K562 (cell line): ENCODE measurements around the gene PDIA2. TPM values are rescaled to one million over a fixed set of nuclear protein-coding genes. Genes with fewer than 3 reads are reported as not detected.

Experiments
- ATAC-seq: fragments of 200-7000 bp; cut with Tn5 transposase; 3 replicates; pipeline ENCODE4 v1.9.1; 2020; ENCODE audit warnings: moderate library complexity
- BruUV-seq: library from RNA; stranded (reverse); fragments of 400-500 nt; replicated peaks from 2 replicates; lab custom pipeline; 2021; lab: Mats Ljungman, UMichigan
- CTCF ChIA-PET: fragments of 300-600 bp; formaldehyde crosslinking; extraction: SDS; loops from one replicate; lab custom pipeline; 2021; ENCODE audit warnings: low intra/inter-chr PET ratio; lab: Yijun Ruan, JAX
- POLR2A ChIA-PET: fragments of 300-600, 350-650 bp; sonication (Branson Sonifier 250); formaldehyde crosslinking; extraction: SDS; loops from one replicate; lab custom pipeline; 2021; ENCODE audit warnings: antibody characterized with exemption, inconsistent platforms; lab: Yijun Ruan, JAX
- DNase-seq, 4 experiments: peaks; one replicate each; pipeline versions ENCODE4 v3.0.0 to v3.0.0-alpha.2; 2011 to 2018; ENCODE audit warnings: low spot score in 3 of 4, mixed read lengths in 3 of 4; ENCODE audit errors: extremely low read depth in 1 of 4
- FAIRE-seq: peaks from 2 replicates; lab custom pipeline; 2011; peaks lifted over from hg19 to GRCh38; lab: Jason Lieb, UNC
- H2AFZ ChIP-seq: 2 replicates; pipeline ENCODE4 v1.6.0; 2011; ENCODE audit warnings: low read depth, low read length, control low read depth, inconsistent platforms
- H3K27ac ChIP-seq: fragments of 200-600 bp; 3 replicates; pipeline ENCODE4 v1.8.0; 2011; ENCODE audit warnings: low read depth, mild to moderate bottlenecking, control low read depth, inconsistent platforms, low read length, moderate library complexity, mixed read lengths; ENCODE audit errors: extremely low read depth
- H3K27me3 ChIP-seq, 2 experiments: fragments of 300-600 bp in 1 of 2; 2 replicates in 1 of 2; 3 replicates in 1 of 2; pipeline versions ENCODE4 v1.6.0 to v1.8.0; 2011; ENCODE audit warnings: inconsistent platforms in 2 of 2, low read length in 2 of 2, mild to moderate bottlenecking in 1 of 2, mixed read lengths in 1 of 2, moderate library complexity in 1 of 2; ENCODE audit not compliant: control insufficient read depth in 2 of 2, insufficient read depth in 2 of 2
- H3K36me3 ChIP-seq: fragments of 300-600 bp; 3 replicates; pipeline ENCODE4 v1.8.0; 2011; ENCODE audit warnings: mild to moderate bottlenecking, low read length, inconsistent platforms; ENCODE audit not compliant: control insufficient read depth, insufficient read depth
- H3K4me1 ChIP-seq, 2 experiments: fragments of 200-600 bp in 1 of 2; replicated peaks in 1 of 2; 2 replicates in 1 of 2; 3 replicates in 1 of 2; pipeline versions ENCODE4 v1.5.1 to v1.8.0; 2011; ENCODE audit warnings: inconsistent platforms in 2 of 2, low read length in 2 of 2, mild to moderate bottlenecking in 1 of 2, mixed read lengths in 1 of 2, moderate library complexity in 1 of 2; ENCODE audit not compliant: control insufficient read depth in 2 of 2, insufficient read depth in 2 of 2
- H3K4me2 ChIP-seq: 2 replicates; pipeline ENCODE4 v1.6.1; 2011; ENCODE audit warnings: low read length, control low read depth, inconsistent platforms, mixed read lengths; ENCODE audit not compliant: insufficient read depth
- H3K4me3 ChIP-seq: fragments of 200-600 bp; sonication (generic), shearing (Covaris generic); 2 replicates; pipeline ENCODE4 v1.5.1; 2016; ENCODE audit warnings: control low read depth, inconsistent platforms
- H3K79me2 ChIP-seq: fragments of 200-600 bp; 3 replicates; pipeline ENCODE4 v1.8.0; 2011; ENCODE audit warnings: low read length, inconsistent platforms; ENCODE audit not compliant: control insufficient read depth, insufficient read depth
- H3K9ac ChIP-seq, 2 experiments: 2 replicates each; pipeline versions ENCODE4 v1.6.0 to v1.6.1; 2011; ENCODE audit warnings: low read depth in 2 of 2, low read length in 2 of 2, control low read depth in 1 of 2, inconsistent platforms in 1 of 2, mild to moderate bottlenecking in 1 of 2, mixed read lengths in 1 of 2; ENCODE audit not compliant: insufficient read depth in 1 of 2
- H3K9me1 ChIP-seq: one replicate; pipeline ENCODE4 v1.6.0; 2011; ENCODE audit warnings: inconsistent platforms, mild to moderate bottlenecking, low read length, moderate library complexity; ENCODE audit not compliant: control insufficient read depth, insufficient read depth
- H3K9me3 ChIP-seq: replicated peaks from 2 replicates; pipeline ENCODE4 v1.5.1; 2011; ENCODE audit warnings: low read depth, low read length, inconsistent platforms; ENCODE audit not compliant: control insufficient read depth, insufficient read depth
- H4K20me1 ChIP-seq: replicated peaks from 2 replicates; pipeline ENCODE4 v1.6.1; 2011; ENCODE audit warnings: low read length, inconsistent platforms, mixed read lengths; ENCODE audit not compliant: control insufficient read depth, insufficient read depth
- ARID2 ChIP-seq: fragments of 450-650 bp; IDR thresholded peaks from 2 replicates; pipeline ENCODE4 v1.6.1; 2017; ENCODE audit warnings: antibody characterized with exemption, mild to moderate bottlenecking
- NFIC ChIP-seq: fragments of 450-650 bp; IDR thresholded peaks from 2 replicates; pipeline ENCODE4 v1.6.1; 2017; ENCODE audit warnings: mild to moderate bottlenecking, inconsistent platforms
- PCBP1 ChIP-seq: fragments of 200-400 bp; formaldehyde crosslinking; IDR thresholded peaks from 2 replicates; pipeline ENCODE4 v1.6.1; 2018; ENCODE audit warnings: mild to moderate bottlenecking, low read depth, low read length; ENCODE audit not compliant: poor library complexity, severe bottlenecking
- PHF8 ChIP-seq: fragments of 200-600 bp; sonication (generic); IDR thresholded peaks from 2 replicates; pipeline ENCODE4 v1.6.1; 2012; ENCODE audit warnings: mixed run types, mild to moderate bottlenecking, inconsistent platforms, low read length, moderate library complexity, borderline replicate concordance
- RB1 ChIP-seq: fragments of 450-650 bp; IDR thresholded peaks from 2 replicates; pipeline ENCODE4 v1.6.1; 2017; ENCODE audit warnings: low read depth, mild to moderate bottlenecking
- RBM17 ChIP-seq: fragments of 200-400 bp; formaldehyde crosslinking; IDR thresholded peaks from 2 replicates; pipeline ENCODE4 v1.6.1; 2017; ENCODE audit warnings: low read depth, mild to moderate bottlenecking, low read length, borderline replicate concordance
- UBTF ChIP-seq, 2 experiments: IDR thresholded peaks; 2 replicates each; pipeline ENCODE4 v1.6.1; 2012; ENCODE audit warnings: improper control_type of control experiment in 2 of 2, low read depth in 2 of 2, low read length in 2 of 2, borderline replicate concordance in 1 of 2
- USF1 ChIP-seq: sonication (generic); formaldehyde crosslinking; IDR thresholded peaks from 2 replicates; pipeline ENCODE4 v1.9.0; 2022; ENCODE audit warnings: mild to moderate bottlenecking, missing genetic modification reagents
- YY1 ChIP-seq, 3 experiments: IDR thresholded peaks; 2 replicates each; pipeline ENCODE4 v1.6.1; 2011; ENCODE audit warnings: low read length in 2 of 3, mild to moderate bottlenecking in 2 of 3, moderate library complexity in 2 of 3, borderline replicate concordance in 1 of 3, control low read depth in 1 of 3, low read depth in 1 of 3; ENCODE audit not compliant: insufficient read depth in 3 of 3, insufficient replicate concordance in 2 of 3, control insufficient read depth in 1 of 3, insufficient read length in 1 of 3; ENCODE audit errors: extremely low read depth in 1 of 3
- ZFX ChIP-seq: sonication (generic); formaldehyde crosslinking; IDR thresholded peaks from 2 replicates; pipeline ENCODE4 v1.8.0; 2022; ENCODE audit warnings: mild to moderate bottlenecking, missing genetic modification reagents, moderate library complexity
- ZNF140 ChIP-seq: fragments of 250-450 bp; sonication (Bioruptor Pico); IDR thresholded peaks from 2 replicates; pipeline ENCODE4 v1.8.0; 2021; ENCODE audit warnings: moderate library complexity, mild to moderate bottlenecking, inconsistent platforms
- WGBS: fragments of 100-300 bp; shearing (Covaris generic); methylation state at CpG from one replicate; pipeline ENCODE4 v1.1.6; 2016; ENCODE audit warnings: low coverage, mixed read lengths; ENCODE audit not compliant: insufficient coverage; ENCODE audit errors: missing lambda C conversion rate; 5-methylcytosine and 5-hydroxymethylcytosine counted together
- in situ Hi-C: fragments of 300-500 bp; cut with MboI; formaldehyde crosslinking; loops from 4 replicates; pipeline ENCODE4 v1.15.0; 2018; ENCODE audit warnings: inconsistent platforms, mixed read lengths
- intact Hi-C: fragments of 100-400 bp; cut with micrococcal nuclease; formaldehyde crosslinking; loops from 2 replicates; pipeline ENCODE4 v1.14.2; 2022
- polyA plus RNA-seq, 8 experiments: library from polyadenylated mRNA; depleted of rRNA in 4 of 8; stranded (reverse) in 5 of 8; unstranded in 3 of 8; fragments of >200 nt; fragmentation: Nextera tagmentation in 2 of 8; fragmentation: Illumina TruSeq in 1 of 8; extraction: Ambion mirVana in 2 of 8; extraction: Trizol in 1 of 8; gene quantifications; 2 replicates each; pipeline versions ENCODE4 v1.2.1 to v1.2.3, GENCODE V29; 2011 to 2014; ENCODE audit warnings: inconsistent platforms in 1 of 8, missing spikeins in 1 of 8
- total RNA-seq, 7 experiments: library from RNA; depleted of rRNA in 6 of 7; stranded (reverse); fragments of >200 nt in 6 of 7; fragmentation: Illumina TruSeq in 2 of 7; extraction: Trizol in 2 of 7; gene quantifications; 2 replicates each; pipeline versions ENCODE4 v1.2.1 to v1.2.3, GENCODE V29; 2011 to 2021; ENCODE audit warnings: low replicate concordance in 1 of 7

PDIA2 gene
- total and polyA plus RNA-seq, 9 of the 15 experiments (the other 6 are each of a cell fraction or from before 2014, with no cell fraction given): 0.13 to 0.92 (median 0.23) TPM; not detected in 4

GRCh38 chr16:280552-280951 is 2.4 kb upstream of the PDIA2 start, which contains the start of gene ARHGDIG:
ARHGDIG (plus strand) TSS chr16:280591; CDS start chr16:280681, 90 bp downstream.
- no peaks in the 10 kb centered on the region for H3K79me2 ChIP-seq
- H3K27me3 ChIP-seq: no peaks in the 10 kb centered on the region
- H4K20me1 ChIP-seq: no peaks in the 10 kb centered on the region
- peak in 3 of 4 experiments; percentile 52 to 77 (median 73) for DNase-seq
- whole genome bisulfite sequencing: 0% methylated on average over 13 of the region's 54 CpGs
- in situ Hi-C loops (no loop called here), intact Hi-C loops (no loop called here)
- H3K9me3 ChIP-seq: no peaks in the 10 kb centered on the region
- no peak within 1 kb of the TSS for H3K4me2 ChIP-seq
- no peak within 1 kb of the TSS for H3K27ac ChIP-seq
- FAIRE-seq: no peak
- BruUV-seq: no TSS peak
- peak within 1 kb of the TSS; percentile 68; the same call in 1 of the 2 replicates for H2AFZ ChIP-seq
- peak within 1 kb of the TSS; percentile 42 for H3K4me3 ChIP-seq
- TF ChIP-seq USF1 (no peak), ZNF140 (CRISPR knock-in tag) (no peak), YY1 (IDR thresholded peaks at IDR 0.05; ENCODE audit: borderline replicate concordance in 1 of 3, control insufficient read depth in 1 of 3, extremely low read depth in 1 of 3, insufficient read depth in 3 of 3, insufficient read length in 1 of 3, insufficient replicate concordance in 2 of 3, low read depth in 1 of 3, low read length in 2 of 3) (peak in 1 of 3 experiments; percentile 20), PCBP1 (peak; percentile 11), RBM17 (no peak), ZFX (CRISPR knock-in tag) (peak; percentile 45), NFIC (no peak), UBTF (IDR thresholded peaks at IDR 0.05; ENCODE audit: borderline replicate concordance in 1 of 2, low read depth in 2 of 2, low read length in 2 of 2) (0 out of 4 replicates have a peak, but pooled peaks of 1 of the 2 experiments have one; percentile 25), RB1 (0 out of 2 replicates have a peak, but pooled peaks have one; percentile 11), ARID2 (no peak), PHF8 (peak; percentile 35; the same call in 1 of the 2 replicates)
- no peaks in the 10 kb centered on the region for H3K36me3 ChIP-seq
- POLR2A ChIA-PET: no interaction called here
- H3K9me1 ChIP-seq: no peaks in the 10 kb centered on the region
- peaks cover 0 to 63% of the 10 kb centered on the region in 2 experiments; a peak in 2 of 5 replicates for H3K4me1 ChIP-seq
- H3K9ac ChIP-seq: peak within 1 kb of the TSS; percentile 30 to 88; a peak in 3 of 4 replicates
- peak; percentile 48 for ATAC-seq
- CTCF ChIA-PET: no interaction called here
